Cerebellar cortex (tissue), 1 donor: ENCODE results near the gene GEN1.

Experiments
- DNase-seq: peaks from one replicate; pipeline ENCODE4 v3.0.0-alpha.2; 2015; ENCODE audit warnings: low spot score

Gene GEN1

GRCh38 chr2:17753803-17754663 is at the start of gene GEN1, which contains the start of gene SMC6:
Gene GEN1 (plus strand): TSS chr2:17754138. CDS start chr2:17759944, 5,806 bp downstream.
Gene SMC6 (minus strand): TSS chr2:17753810. CDS start chr2:17745946, 7,864 bp downstream.
- peak; percentile 92 for DNase-seq

- no peak for DNase-seq
Observed at GRCh38 chr2:17706845-17707244, 47.1 kb upstream of the GEN1 start.

GRCh38 chr2:17708501-17708900 is 45.4 kb upstream of the GEN1 start:
- DNase-seq, result no peak

- DNase-seq, result no peak
Observed at GRCh38 chr2:17709897-17710296, 44.0 kb upstream of the GEN1 start.

GRCh38 chr2:17710547-17711248 is 43.2 kb upstream of the GEN1 start:
- no peak for DNase-seq

GRCh38 chr2:17713291-17713690 is 40.6 kb upstream of the GEN1 start:
- DNase-seq, result no peak

GRCh38 chr2:17717666-17718065 is 36.3 kb upstream of the GEN1 start:
- no peak for DNase-seq

- DNase-seq, result no peak
Observed at GRCh38 chr2:17718689-17719088, 35.2 kb upstream of the GEN1 start.

- peak; percentile 25 for DNase-seq
Observed at GRCh38 chr2:17719562-17720371, 34.2 kb upstream of the GEN1 start.

GRCh38 chr2:17728210-17728609 is 25.7 kb upstream of the GEN1 start:
- DNase-seq, result no peak

- DNase-seq, result no peak
Observed at GRCh38 chr2:17729880-17730279, 24.1 kb upstream of the GEN1 start.

GRCh38 chr2:17733599-17733998 is 20.3 kb upstream of the GEN1 start:
- DNase-seq, result no peak

GRCh38 chr2:17735864-17736263 is 18.1 kb upstream of the GEN1 start:
- no peak for DNase-seq

GRCh38 chr2:17736989-17737388 is 16.9 kb upstream of the GEN1 start:
- no peak for DNase-seq

GRCh38 chr2:17740203-17740602 is 13.7 kb upstream of the GEN1 start:
- no peak for DNase-seq

- DNase-seq, result no peak
Observed at GRCh38 chr2:17747684-17748452, 6.1 kb upstream of the GEN1 start.

GRCh38 chr2:17748745-17749144 is 5.2 kb upstream of the GEN1 start:
- no peak for DNase-seq

- no peak for DNase-seq
Observed at GRCh38 chr2:17749753-17750438, 4.0 kb upstream of the GEN1 start.

GRCh38 chr2:17752246-17752645 is 1.7 kb upstream of the GEN1 start:
- no peak for DNase-seq

GRCh38 chr2:17752892-17753802 is 791 bp upstream of the GEN1 start:
- DNase-seq, result peak; percentile 47
